ENCODE data around the gene TNS1. TPM values are rescaled to one million over a fixed set of nuclear protein-coding genes. Genes with fewer than 3 reads are reported as not detected.

TNS1 gene
- polyA plus RNA-seq, 3 donors: 0.26 to 1.6 (median 1.5) TPM

GRCh38 chr2:217776631-217777030 is 226.2 kb downstream of the TNS1 start:
- intact Hi-C loops (cut with micrococcal nuclease): no loop called here

GRCh38 chr2:217775920-217776503 is 226.8 kb downstream of the TNS1 start:
- Histone ChIP-seq H3K9me3 (replicated peaks in 1 of 2; ENCODE audit: control insufficient read depth in 1 of 2, insufficient read depth in 1 of 2, low read length in 2 of 2) (no peaks in the 10 kb centered on the region), H3K4me1 (ENCODE audit: control insufficient read depth in 1 of 2, insufficient read depth in 2 of 2, low read length in 2 of 2) (no peaks in the 10 kb centered on the region), H3K4me2 (replicated peaks; ENCODE audit: extremely low read depth, low read length, poor library complexity, severe bottlenecking) (no peak overlapping the region), H3K79me2 (ENCODE audit: insufficient read depth, low read length) (no peaks in the 10 kb centered on the region), H2AFZ (ENCODE audit: insufficient read depth, low read depth, low read length, poor library complexity, severe bottlenecking) (no peak overlapping the region), H3K27me3 (ENCODE audit: control insufficient read depth in 2 of 2, insufficient read depth in 2 of 2, low read length in 2 of 2) (peaks cover 0 to 3% of the 10 kb centered on the region in 2 donors), H4K20me1 (ENCODE audit: insufficient read depth, low read length) (no peaks in the 10 kb centered on the region), H3K36me3 (replicated peaks in 1 of 2; ENCODE audit: control insufficient read depth in 1 of 2, insufficient read depth in 2 of 2, low read length in 2 of 2) (no peaks in the 10 kb centered on the region), H3K9ac (ENCODE audit: insufficient read depth, low read length, poor library complexity, severe bottlenecking) (no peak overlapping the region), H3K27ac (ENCODE audit: low read depth in 1 of 2, low read length in 2 of 2) (no peak overlapping the region), H3K4me3 (replicated peaks in 1 of 3; ENCODE audit: low read depth in 2 of 3, low read length in 3 of 3) (no peak overlapping the region)
- H3K4me1 Mint-ChIP-seq: no peaks in the 10 kb centered on the region
- H3K36me3 Mint-ChIP-seq: no peaks in the 10 kb centered on the region
- DNase-seq: no peak
- intact Hi-C loops (cut with micrococcal nuclease): no loop called here
- H3K9me3 Mint-ChIP-seq: peaks cover 0 to 3% (median 0%) of the 10 kb centered on the region in 7 donors
- H3K27ac Mint-ChIP-seq: peak overlapping the region in 1 of 7 donors; percentile 53
- no peak for TF ChIP-seq CTCF (IDR thresholded peaks at IDR 0.05)
- WGBS (ENCODE audit: insufficient coverage): 94% methylated on average over 2 of the region's 4 CpGs
- no peak overlapping the region for H3K4me3 Mint-ChIP-seq
- peaks cover 2 to 3% (median 2%) of the 10 kb centered on the region in 3 donors for H3K27me3 Mint-ChIP-seq (ENCODE audit: low read depth in 3 of 3)

More at GRCh38 chr2:217776631-217777030, 226.2 kb downstream of the TNS1 start:
- Mint-ChIP-seq H3K4me1 (no peaks in the 10 kb centered on the region), H3K27ac (no peak overlapping the region), H3K9me3 (peaks cover 0 to 3% (median 0%) of the 10 kb centered on the region in 7 donors), H3K4me3 (no peak overlapping the region), H3K27me3 (ENCODE audit: low read depth in 3 of 3) (peaks cover 2 to 3% (median 2%) of the 10 kb centered on the region in 3 donors), H3K36me3 (no peaks in the 10 kb centered on the region)
- Histone ChIP-seq H3K9me3 (replicated peaks in 1 of 2; ENCODE audit: control insufficient read depth in 1 of 2, insufficient read depth in 1 of 2, low read length in 2 of 2) (no peaks in the 10 kb centered on the region), H3K4me1 (ENCODE audit: control insufficient read depth in 1 of 2, insufficient read depth in 2 of 2, low read length in 2 of 2) (no peaks in the 10 kb centered on the region), H3K4me2 (replicated peaks; ENCODE audit: extremely low read depth, low read length, poor library complexity, severe bottlenecking) (no peak overlapping the region), H3K27ac (ENCODE audit: low read depth in 1 of 2, low read length in 2 of 2) (no peak overlapping the region), H3K27me3 (ENCODE audit: control insufficient read depth in 2 of 2, insufficient read depth in 2 of 2, low read length in 2 of 2) (no peaks in the 10 kb centered on the region), H3K9ac (ENCODE audit: insufficient read depth, low read length, poor library complexity, severe bottlenecking) (no peak overlapping the region), H3K36me3 (replicated peaks in 1 of 2; ENCODE audit: control insufficient read depth in 1 of 2, insufficient read depth in 2 of 2, low read length in 2 of 2) (no peaks in the 10 kb centered on the region), H2AFZ (ENCODE audit: insufficient read depth, low read depth, low read length, poor library complexity, severe bottlenecking) (no peak overlapping the region), H4K20me1 (ENCODE audit: insufficient read depth, low read length) (no peaks in the 10 kb centered on the region), H3K4me3 (replicated peaks in 1 of 3; ENCODE audit: low read depth in 2 of 3, low read length in 3 of 3) (no peak overlapping the region), H3K79me2 (ENCODE audit: insufficient read depth, low read length) (no peaks in the 10 kb centered on the region)
- TF ChIP-seq CTCF (IDR thresholded peaks at IDR 0.05): no peak
- DNase-seq: no peak

Data from CD14-positive monocyte (primary cell).